Ovary (tissue), 9 donors: ENCODE results near the gene CXADR. TPM values are rescaled to one million over a fixed set of nuclear protein-coding genes. Genes with fewer than 3 reads are reported as not detected.
"Not testable (repeated sequence)": the region's sequence is repeated elsewhere in the genome, so short reads cannot be mapped to it uniquely, and the experiment has no call there.

Experiments used
- DNase-seq, 5 donors: peaks; one replicate each; pipeline ENCODE4 v3.0.0-alpha.2; 2019 to 2020
- H3K27ac ChIP-seq, 2 donors: fragments of 200-600 bp; one replicate each; pipeline versions ENCODE4 v1.5.1 to v1.8.0; 2019 to 2022
- H3K27me3 ChIP-seq: fragments of 200-600 bp; one replicate; pipeline ENCODE4 v1.8.0; 2022
- H3K36me3 ChIP-seq: fragments of 200-600 bp; sonication (generic); one replicate; pipeline ENCODE4 v1.5.1; 2019
- H3K4me1 ChIP-seq: one replicate; pipeline ENCODE4 v1.8.1; 2013; ENCODE audit warnings: mild to moderate bottlenecking, moderate library complexity; ENCODE audit not compliant: insufficient read depth
- H3K4me3 ChIP-seq: fragments of 200-600 bp; sonication (generic); one replicate; pipeline ENCODE4 v1.5.1; 2017
- H3K9me3 ChIP-seq, 2 donors: fragments of 200-600 bp in 1 of 2; sonication (generic) in 1 of 2; one replicate each; pipeline versions ENCODE4 v1.5.1 to v1.8.1; 2013 to 2019; ENCODE audit warnings: mild to moderate bottlenecking in 1 of 2, moderate library complexity in 1 of 2
- EP300 ChIP-seq: sonication (generic); formaldehyde crosslinking; IDR thresholded peaks from one replicate; pipeline ENCODE4 v1.6.1; 2017; ENCODE audit warnings: antibody characterized with exemption
- POLR2A ChIP-seq: fragments of 450-650 bp; IDR thresholded peaks from one replicate; pipeline ENCODE4 v1.6.1; 2017; ENCODE audit warnings: antibody characterized with exemption, mild to moderate bottlenecking, moderate library complexity
- WGBS, 3 donors: extraction: QIAGEN DNeasy Blood & Tissue Kit in 1 of 3; methylation state at CpG; one replicate each; pipeline versions ENCODE4 v1.1.5 to v1.1.7; 2013 to 2017; 5-methylcytosine and 5-hydroxymethylcytosine counted together
- intact Hi-C, 4 donors: fragments of 100-400 bp; cut with DNase I; formaldehyde crosslinking; loops; one replicate each; pipeline versions ENCODE4 v1.11.0 to v1.15.1; 2022 to 2023
- polyA plus RNA-seq, 2 donors: library from polyadenylated mRNA; stranded (reverse); fragments of 200-250 nt in 1 of 2; fragments of 350-450 nt in 1 of 2; fragmentation: Illumina TruSeq in 1 of 2; extraction: RNeasy Lipid Tissue Mini Kit (QIAGEN cat#74804) in 1 of 2; gene quantifications; one replicate each; pipeline ENCODE4 v1.2.3, GENCODE V29; 2013 to 2014
- total RNA-seq, 7 donors: library from RNA; depleted of rRNA in 2 of 7; stranded (reverse); fragments of >200 nt in 2 of 7; fragmentation: NEBNext Ultra II Directional in 3 of 7; extraction: Animal tissue kit (Norgen Biotek cat#: 25700) in 3 of 7; gene quantifications; one replicate each; pipeline versions ENCODE4 v1.1.0 to v1.2.4, GENCODE V29; 2016 to 2023
- TF ChIP-seq, protein P1 (sequence below), 3 donors: fragments of 450-650 bp in 2 of 3; fragments of 200-600 bp in 1 of 3; IDR thresholded peaks; one replicate each; pipeline versions ENCODE4 v1.5.1 to v1.8.0; 2016 to 2022; ENCODE audit warnings: antibody characterized with exemption in 3 of 3, mild to moderate bottlenecking in 1 of 3
- donor health status: DM: no; HTN: no; CAD: no; lungs with moderate emphysema.
- donor health status: DM: no; HTN: no; CAD: no.
- donor health status: Bipolar disorder and iron deficiency.
- donor health status: DM: yes; HTN: yes; CAD: no.
- donor health status: DM: no; HTN: no; CAD: no.
- donor health status: DM: yes; HTN: yes; CAD: no.

Gene CXADR
- total and polyA plus RNA-seq, 9 donors, result 0.13 to 40.7 (median 1.4) TPM

DNA sequence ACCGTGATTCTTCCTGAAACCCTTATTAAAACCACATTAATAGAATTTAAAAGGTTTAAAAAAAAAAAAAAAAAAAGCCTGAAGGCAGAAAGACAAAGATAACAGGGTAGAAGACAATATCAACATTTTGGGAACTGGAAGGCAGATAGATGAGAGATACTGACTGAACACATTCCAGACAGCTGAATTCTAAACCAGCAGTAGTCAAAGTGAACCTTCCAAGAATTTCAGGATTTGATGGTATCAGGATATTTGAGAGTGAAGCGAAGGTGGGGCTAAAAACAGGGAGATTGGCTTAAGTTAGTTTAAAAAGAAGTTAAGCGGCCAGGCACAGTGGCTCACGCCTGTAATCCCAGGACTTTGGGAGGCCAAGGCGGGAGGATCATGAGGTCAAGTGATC lies 5.3 kb upstream of the CXADR start:
- H3K9me3 ChIP-seq, result no peaks in the 10 kb centered on the region
- no peaks in the 10 kb centered on the region for H3K36me3 ChIP-seq
- 88 to 91% (median 89%) methylated on average over 5 of the region's 5 CpGs for WGBS, 3 donors
- H3K4me1 ChIP-seq, result no peaks in the 10 kb centered on the region
- intact Hi-C loops, result no loop called here
- no peak overlapping the region for H3K4me3 ChIP-seq
- H3K27ac ChIP-seq, result no peak overlapping the region
- no peaks in the 10 kb centered on the region for H3K27me3 ChIP-seq
- no peak for DNase-seq
- TF ChIP-seq EP300 (no peak), POLR2A (no peak)
- TF ChIP-seq, protein P1, sequence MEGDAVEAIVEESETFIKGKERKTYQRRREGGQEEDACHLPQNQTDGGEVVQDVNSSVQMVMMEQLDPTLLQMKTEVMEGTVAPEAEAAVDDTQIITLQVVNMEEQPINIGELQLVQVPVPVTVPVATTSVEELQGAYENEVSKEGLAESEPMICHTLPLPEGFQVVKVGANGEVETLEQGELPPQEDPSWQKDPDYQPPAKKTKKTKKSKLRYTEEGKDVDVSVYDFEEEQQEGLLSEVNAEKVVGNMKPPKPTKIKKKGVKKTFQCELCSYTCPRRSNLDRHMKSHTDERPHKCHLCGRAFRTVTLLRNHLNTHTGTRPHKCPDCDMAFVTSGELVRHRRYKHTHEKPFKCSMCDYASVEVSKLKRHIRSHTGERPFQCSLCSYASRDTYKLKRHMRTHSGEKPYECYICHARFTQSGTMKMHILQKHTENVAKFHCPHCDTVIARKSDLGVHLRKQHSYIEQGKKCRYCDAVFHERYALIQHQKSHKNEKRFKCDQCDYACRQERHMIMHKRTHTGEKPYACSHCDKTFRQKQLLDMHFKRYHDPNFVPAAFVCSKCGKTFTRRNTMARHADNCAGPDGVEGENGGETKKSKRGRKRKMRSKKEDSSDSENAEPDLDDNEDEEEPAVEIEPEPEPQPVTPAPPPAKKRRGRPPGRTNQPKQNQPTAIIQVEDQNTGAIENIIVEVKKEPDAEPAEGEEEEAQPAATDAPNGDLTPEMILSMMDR (IDR thresholded peaks at IDR 0.05), result no peak

DNA sequence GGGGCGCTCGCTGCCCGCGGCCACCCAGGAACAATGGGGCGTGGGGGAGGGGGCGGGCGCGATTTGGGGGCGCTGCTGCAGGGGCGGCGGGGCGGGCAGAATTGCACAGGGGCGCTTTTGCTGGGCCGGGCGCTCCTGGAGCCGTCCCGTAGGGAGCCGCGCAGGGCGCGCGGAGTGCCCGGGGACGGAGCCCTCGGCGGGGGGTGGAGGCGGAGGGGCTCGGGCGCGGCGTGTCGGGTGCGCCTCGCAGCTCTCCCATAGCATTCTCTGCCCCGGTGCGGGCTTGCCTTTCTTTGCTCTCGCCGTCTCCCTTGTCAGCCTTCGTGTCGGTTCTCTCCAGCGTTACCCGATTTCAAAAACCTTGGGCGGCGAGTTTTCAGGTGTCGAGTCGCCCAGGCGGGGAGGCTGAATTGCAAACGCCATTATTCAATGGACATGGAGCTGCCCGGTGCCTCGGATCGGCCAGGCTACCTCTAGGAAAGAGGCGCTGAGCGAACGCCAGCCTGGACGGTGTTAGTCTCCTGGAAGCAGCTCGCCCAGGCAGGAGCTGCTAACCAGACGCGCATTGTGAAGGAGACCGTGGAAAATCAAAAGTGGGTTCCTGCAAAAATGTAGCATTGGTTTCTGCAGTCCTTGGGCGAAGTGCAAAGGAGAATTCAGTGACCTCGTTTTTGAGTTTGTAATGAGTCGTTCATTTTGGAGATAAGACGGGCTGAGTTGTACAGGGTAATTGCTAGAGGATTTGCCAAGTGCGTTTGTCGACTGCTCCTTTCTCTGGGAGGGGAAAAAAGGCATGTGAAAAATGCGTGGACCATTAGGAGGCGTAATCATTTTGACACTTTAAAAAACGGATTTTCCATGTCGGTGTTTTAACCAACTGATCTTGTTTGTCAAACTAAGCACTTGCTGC lies 626 bp downstream of the CXADR start:
- intact Hi-C loops, result no loop called here
- Histone ChIP-seq H3K9me3 (no peaks in the 10 kb centered on the region), H3K4me3 (peak overlapping the region; percentile 86), H3K27me3 (no peaks in the 10 kb centered on the region), H3K27ac (no peak overlapping the region), H3K36me3 (no peaks in the 10 kb centered on the region), H3K4me1 (no peaks in the 10 kb centered on the region)
- TF ChIP-seq EP300 (no peak), POLR2A (no peak)
- TF ChIP-seq, protein P1 (IDR thresholded peaks at IDR 0.05), result no peak
- WGBS, 3 donors, result 0 to 1% (median 0%) methylated on average over 49 to 69 of the region's 69 CpGs
- DNase-seq, result peak in 4 of 5 donors; percentile 10 to 42 (median 26)

DNA sequence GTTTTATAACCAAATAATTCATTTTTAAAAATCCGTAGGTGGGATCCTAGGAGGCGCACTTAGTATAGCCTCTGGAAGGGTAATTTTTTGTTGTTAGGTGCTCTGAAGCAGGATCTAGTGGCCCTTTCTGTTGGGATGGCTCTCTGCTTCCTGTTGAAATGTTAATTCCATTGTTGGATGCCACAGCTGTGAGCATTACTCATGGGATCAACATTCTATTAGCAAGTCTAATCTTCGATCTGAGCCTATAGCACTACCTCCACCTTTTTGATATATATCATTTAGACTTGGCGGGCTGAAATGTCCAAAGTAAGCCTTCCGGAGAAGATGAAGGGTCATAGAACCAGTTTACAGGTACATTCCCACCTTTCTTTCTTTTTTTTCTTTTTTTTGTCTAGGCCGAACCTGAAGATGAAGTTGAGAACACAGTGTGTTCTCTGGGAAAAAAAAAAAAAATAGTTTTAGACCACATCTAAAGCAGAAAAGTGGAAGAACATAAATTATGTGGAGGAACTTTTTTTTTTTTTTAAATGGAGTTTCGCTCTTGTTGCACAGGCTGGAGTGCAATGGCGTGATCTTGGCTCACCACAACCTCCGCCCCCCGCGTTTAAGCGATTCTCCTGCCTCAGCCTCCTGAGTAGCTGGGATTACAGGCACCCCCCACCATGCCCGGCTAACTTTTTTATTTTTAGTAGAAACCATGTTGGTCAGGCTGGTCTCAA lies 1.4 kb downstream of the CXADR start:
- DNase-seq, result no peak
- intact Hi-C loops, result no loop called here
- Histone ChIP-seq H3K36me3 (no peaks in the 10 kb centered on the region), H3K4me3 (peak overlapping the region; percentile 86), H3K4me1 (no peaks in the 10 kb centered on the region), H3K9me3 (no peaks in the 10 kb centered on the region), H3K27me3 (no peaks in the 10 kb centered on the region), H3K27ac (no peak overlapping the region)
- 66 to 72% (median 68%) methylated on average over 13 of the region's 13 CpGs for WGBS, 3 donors
- TF ChIP-seq, protein P1 (IDR thresholded peaks at IDR 0.05), result no peak
- TF ChIP-seq EP300 (no peak), POLR2A (no peak)

DNA sequence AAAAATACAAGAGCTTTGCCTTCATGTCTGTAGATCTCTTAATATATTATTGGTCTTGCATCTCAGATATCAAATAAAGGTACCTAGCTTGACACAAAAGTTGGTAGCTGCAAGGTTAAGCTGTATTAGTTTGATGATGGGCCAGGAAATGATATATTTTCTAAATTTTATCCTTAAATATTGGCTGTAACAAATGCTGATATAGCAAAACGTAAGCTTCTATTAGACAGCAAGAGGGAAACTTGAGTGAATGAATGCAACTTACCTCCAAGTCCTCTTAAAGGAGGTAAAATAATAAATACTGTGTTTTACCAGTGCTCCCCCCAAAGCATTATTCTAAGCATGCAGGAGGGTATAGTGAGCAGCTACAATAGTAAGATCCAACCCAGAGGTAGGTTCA lies 4.2 kb downstream of the CXADR start:
- H3K36me3 ChIP-seq, H3K4me3 ChIP-seq, H3K27me3 ChIP-seq, intact Hi-C loops, DNase-seq, H3K9me3 ChIP-seq, H3K27ac ChIP-seq, H3K4me1 ChIP-seq: not testable (repeated sequence)
- 87 to 94% (median 91%) methylated on average over 1 of the region's 1 CpG for WGBS, 3 donors
